B cell (primary cell): ENCODE measurements around the gene HECTD3. TPM values are rescaled to one million over a fixed set of nuclear protein-coding genes. Genes with fewer than 3 reads are reported as not detected.

Source experiments
- ATAC-seq: fragments of 200-7000 bp; cut with Tn5 transposase; one replicate; pipeline ENCODE4 v1.10.0; 2021; ENCODE audit warnings: low read depth, mild to moderate bottlenecking, moderate number of reproducible peaks, moderate library complexity
- CTCF ChIA-PET: fragments of 350-600 bp; sonication (Branson Sonifier 250); formaldehyde crosslinking; loops from one replicate; lab custom pipeline; 2021; ENCODE audit warnings: antibody characterized with exemption, inconsistent platforms; lab: Charles Lee
- POLR2A ChIA-PET: fragments of 350-600 bp; sonication (Branson Sonifier 250); formaldehyde crosslinking; loops from one replicate; lab custom pipeline; 2021; ENCODE audit warnings: antibody characterized with exemption; lab: Charles Lee
- DNase-seq: peaks from one replicate; pipeline ENCODE4 v3.0.0; 2013
- H2AFZ ChIP-seq: 2 replicates; pipeline ENCODE4 v1.6.1; 2012; ENCODE audit warnings: mild to moderate bottlenecking, low read depth, low read length; ENCODE audit not compliant: insufficient read depth, poor library complexity, severe bottlenecking
- H3K27ac ChIP-seq, 2 donors: 1 replicate in 1 of 2; 2 replicates in 1 of 2; pipeline ENCODE4 v1.5.1; 2012 to 2013; ENCODE audit warnings: low read length in 2 of 2, mild to moderate bottlenecking in 2 of 2, moderate library complexity in 1 of 2
- H3K27me3 ChIP-seq, 4 experiments: fragments of 200-600 bp in 1 of 4; sonication (generic) in 1 of 4; replicated peaks in 1 of 4; 1 replicate in 2 of 4; 2 replicates in 2 of 4; pipeline versions ENCODE4 v1.6.1 to v1.7.0; 2013 to 2016; ENCODE audit warnings: low read length in 3 of 4, mild to moderate bottlenecking in 2 of 4, mixed read lengths in 1 of 4, moderate library complexity in 1 of 4; ENCODE audit not compliant: insufficient read depth in 4 of 4, control insufficient read depth in 3 of 4; ENCODE audit errors: control extremely low read depth in 1 of 4
- H3K36me3 ChIP-seq, 2 experiments: replicated peaks in 1 of 2; 1 replicate in 1 of 2; 2 replicates in 1 of 2; pipeline versions ENCODE4 v1.6.1 to v1.7.1; 2013; ENCODE audit warnings: low read length in 1 of 2; ENCODE audit not compliant: insufficient read depth in 2 of 2, control insufficient read depth in 1 of 2; ENCODE audit errors: control extremely low read depth in 1 of 2, extremely low read depth in 1 of 2
- H3K4me1 ChIP-seq, 2 donors: fragments of 200-600 bp in 1 of 2; sonication (generic) in 1 of 2; 1 replicate in 1 of 2; 2 replicates in 1 of 2; pipeline versions ENCODE4 v1.5.1 to v1.6.1; 2013 to 2017; ENCODE audit warnings: low read length in 2 of 2; ENCODE audit not compliant: control insufficient read depth in 2 of 2, insufficient read depth in 2 of 2
- H3K4me2 ChIP-seq: replicated peaks from 2 replicates; pipeline ENCODE3; 2012; ENCODE audit warnings: mild to moderate bottlenecking, low read depth, low read length; ENCODE audit not compliant: poor library complexity, severe bottlenecking
- H3K4me3 ChIP-seq, 5 experiments: fragments of 200-600 bp in 1 of 5; sonication (generic) in 1 of 5; 1 replicate in 3 of 5; 2 replicates in 2 of 5; pipeline versions ENCODE4 v1.5.1 to v1.7.0; 2011 to 2016; ENCODE audit warnings: low read length in 4 of 5, mild to moderate bottlenecking in 4 of 5, low read depth in 2 of 5, control low read depth in 1 of 5, moderate library complexity in 1 of 5; ENCODE audit not compliant: insufficient read depth in 1 of 5; ENCODE audit errors: control extremely low read depth in 1 of 5, extremely low read depth in 1 of 5
- H3K79me2 ChIP-seq: fragments of 200-600 bp; sonication (generic); one replicate; pipeline ENCODE4 v1.6.0; 2016; ENCODE audit warnings: low read length; ENCODE audit not compliant: control insufficient read depth, insufficient read depth
- H3K9ac ChIP-seq: fragments of 200-600 bp; sonication (generic); 2 replicates; pipeline ENCODE4 v1.6.1; 2017; ENCODE audit warnings: mild to moderate bottlenecking, low read length, moderate library complexity
- H3K9me3 ChIP-seq, 3 donors: one replicate each; pipeline versions ENCODE4 v1.6.1 to v1.7.1; 2013; ENCODE audit warnings: low read length in 2 of 3; ENCODE audit not compliant: control insufficient read depth in 2 of 3, insufficient read depth in 1 of 3; ENCODE audit errors: control extremely low read depth in 1 of 3
- H4K20me1 ChIP-seq: 2 replicates; pipeline ENCODE4 v1.6.0; 2012; ENCODE audit warnings: mild to moderate bottlenecking, low read length; ENCODE audit not compliant: insufficient read depth, control insufficient read depth, poor library complexity, severe bottlenecking
- H3K27ac Mint-ChIP-seq: one replicate; pipeline ENCODE4 v1.8.0; 2021; ENCODE audit warnings: mixed read lengths
- H3K27me3 Mint-ChIP-seq: one replicate; pipeline ENCODE4 v1.8.0; 2021; ENCODE audit warnings: mixed read lengths
- H3K4me1 Mint-ChIP-seq: one replicate; pipeline ENCODE4 v1.8.0; 2021; ENCODE audit warnings: mixed read lengths
- H3K4me3 Mint-ChIP-seq: one replicate; pipeline ENCODE4 v1.8.0; 2021; ENCODE audit warnings: mixed read lengths
- H3K9me3 Mint-ChIP-seq: one replicate; pipeline ENCODE4 v1.8.0; 2022; ENCODE audit warnings: mixed read lengths; ENCODE audit not compliant: insufficient read depth
- CTCF ChIP-seq: fragments of 200-600 bp; IDR thresholded peaks from one replicate; pipeline ENCODE4 v1.8.0; 2022; ENCODE audit warnings: antibody characterized with exemption, mild to moderate bottlenecking
- EZH2 ChIP-seq: IDR thresholded peaks from 2 replicates; pipeline ENCODE4 v1.6.1; 2012; ENCODE audit warnings: borderline replicate concordance, low read depth, mild to moderate bottlenecking, moderate library complexity, low read length; ENCODE audit not compliant: insufficient read depth, poor library complexity, severe bottlenecking
- WGBS: methylation state at CpG from one replicate; pipeline ENCODE4 v1.1.5; 2013; ENCODE audit warnings: missing lambda C conversion rate; ENCODE audit not compliant: insufficient coverage; 5-methylcytosine and 5-hydroxymethylcytosine counted together
- intact Hi-C: fragments of 100-400 bp; cut with micrococcal nuclease; formaldehyde crosslinking; loops from one replicate; pipeline ENCODE4 v1.10.0; 2022
- polyA plus RNA-seq: library from polyadenylated mRNA; depleted of rRNA; stranded (reverse); fragments of >200 nt; gene quantifications from 2 replicates; pipeline ENCODE4 v1.2.3, GENCODE V29; 2012
- total RNA-seq, 2 donors: library from RNA; stranded (reverse); fragments of 120-200 nt in 1 of 2; gene quantifications; 1 replicate in 1 of 2; 2 replicates in 1 of 2; pipeline versions ENCODE4 v1.2.3 to v1.2.4, GENCODE V29; 2013 to 2022

HECTD3 gene
- total and polyA plus RNA-seq, 2 donors (not counting 1 experiment from before 2014, with no cell fraction given): 44.5 to 66.8 TPM

GRCh38 chr1:45032837-45033236 lies 21.7 kb upstream of the HECTD3 start:
- TF ChIP-seq EZH2 (no peak), CTCF (no peak)
- CTCF ChIA-PET: interaction anchor here (0.8 to 2.7 kb wide), 3 partner anchors 14 to 20 kb away, joined by 4 to 10 read pairs (median 6); no protein-coding TSS in a partner anchor
- H3K4me1 ChIP-seq: peaks cover 11% of the 10 kb centered on the region in 2 donors
- DNase-seq (no peak), ATAC-seq (no peak)
- WGBS: no CpG with 5 or more reads among the region's 2 CpGs
- H4K20me1 ChIP-seq: no peaks in the 10 kb centered on the region
- Mint-ChIP-seq H3K9me3 (no peaks in the 10 kb centered on the region), H3K27me3 (no peaks in the 10 kb centered on the region), H3K4me1 (peaks cover 12% of the 10 kb centered on the region), H3K27ac (no peak overlapping the region), H3K4me3 (no peak overlapping the region)
- H3K27ac ChIP-seq: no peak overlapping the region
- H3K27me3 ChIP-seq: no peaks in the 10 kb centered on the region
- H2AFZ ChIP-seq: no peak overlapping the region
- no peak overlapping the region for H3K9ac ChIP-seq
- POLR2A ChIA-PET: no interaction called here
- H3K36me3 ChIP-seq: no peaks in the 10 kb centered on the region
- H3K79me2 ChIP-seq: no peaks in the 10 kb centered on the region
- no peaks in the 10 kb centered on the region for H3K9me3 ChIP-seq
- intact Hi-C loops: no loop called here
- H3K4me3 ChIP-seq: no peak overlapping the region
- H3K4me2 ChIP-seq: no peak overlapping the region

- no peak overlapping the region for H3K27ac ChIP-seq
- no peaks in the 10 kb centered on the region for H3K9me3 Mint-ChIP-seq
- DNase-seq (no peak), ATAC-seq (no peak)
- H2AFZ ChIP-seq: no peak overlapping the region
- H3K9ac ChIP-seq: no peak overlapping the region
- POLR2A ChIA-PET: no interaction called here
- no peak overlapping the region for H3K4me2 ChIP-seq
- TF ChIP-seq EZH2 (no peak), CTCF (no peak)
- H3K27ac Mint-ChIP-seq: no peak overlapping the region
- no peak overlapping the region for H3K4me3 Mint-ChIP-seq
- CTCF ChIA-PET: interaction anchor here (1.0 kb wide), 1 partner anchor 273 kb away, joined by 3 read pairs; no protein-coding TSS in a partner anchor
- no peaks in the 10 kb centered on the region for H3K4me1 ChIP-seq
- H3K27me3 ChIP-seq: no peaks in the 10 kb centered on the region
- no CpG with 5 or more reads among the region's 1 CpG for WGBS
- no peaks in the 10 kb centered on the region for H3K9me3 ChIP-seq
- no peaks in the 10 kb centered on the region for H3K27me3 Mint-ChIP-seq
- H4K20me1 ChIP-seq: no peaks in the 10 kb centered on the region
- H3K4me3 ChIP-seq: no peak overlapping the region
- intact Hi-C loops: no loop called here
- no peaks in the 10 kb centered on the region for H3K79me2 ChIP-seq
- H3K36me3 ChIP-seq: no peaks in the 10 kb centered on the region
- no peaks in the 10 kb centered on the region for H3K4me1 Mint-ChIP-seq
Observed at GRCh38 chr1:45026446-45026845, 15.3 kb upstream of the HECTD3 start.
